Measurements from ENCODE around the gene LOXHD1.

GRCh38 chr18:46506974-46507586 lies 149.9 kb downstream of the LOXHD1 start:
- TF ChIP-seq, protein P1, sequence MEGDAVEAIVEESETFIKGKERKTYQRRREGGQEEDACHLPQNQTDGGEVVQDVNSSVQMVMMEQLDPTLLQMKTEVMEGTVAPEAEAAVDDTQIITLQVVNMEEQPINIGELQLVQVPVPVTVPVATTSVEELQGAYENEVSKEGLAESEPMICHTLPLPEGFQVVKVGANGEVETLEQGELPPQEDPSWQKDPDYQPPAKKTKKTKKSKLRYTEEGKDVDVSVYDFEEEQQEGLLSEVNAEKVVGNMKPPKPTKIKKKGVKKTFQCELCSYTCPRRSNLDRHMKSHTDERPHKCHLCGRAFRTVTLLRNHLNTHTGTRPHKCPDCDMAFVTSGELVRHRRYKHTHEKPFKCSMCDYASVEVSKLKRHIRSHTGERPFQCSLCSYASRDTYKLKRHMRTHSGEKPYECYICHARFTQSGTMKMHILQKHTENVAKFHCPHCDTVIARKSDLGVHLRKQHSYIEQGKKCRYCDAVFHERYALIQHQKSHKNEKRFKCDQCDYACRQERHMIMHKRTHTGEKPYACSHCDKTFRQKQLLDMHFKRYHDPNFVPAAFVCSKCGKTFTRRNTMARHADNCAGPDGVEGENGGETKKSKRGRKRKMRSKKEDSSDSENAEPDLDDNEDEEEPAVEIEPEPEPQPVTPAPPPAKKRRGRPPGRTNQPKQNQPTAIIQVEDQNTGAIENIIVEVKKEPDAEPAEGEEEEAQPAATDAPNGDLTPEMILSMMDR (IDR thresholded peaks at IDR 0.05), result no peak
- no peak for TF ChIP-seq POLR2A (IDR thresholded peaks at IDR 0.05)
- no peak for TF ChIP-seq POLR2AphosphoS5 (IDR thresholded peaks at IDR 0.05)
